ENCODE measurements around the gene KRT34. TPM values are rescaled to one million over a fixed set of nuclear protein-coding genes. Genes with fewer than 3 reads are reported as not detected.
"Not testable (repeated sequence)": the region's sequence is repeated elsewhere in the genome, so short reads cannot be mapped to it uniquely, and the experiment has no call there.

KRT34 gene
- total RNA-seq, 1 donor from 2014 or later: not detected

DNA sequence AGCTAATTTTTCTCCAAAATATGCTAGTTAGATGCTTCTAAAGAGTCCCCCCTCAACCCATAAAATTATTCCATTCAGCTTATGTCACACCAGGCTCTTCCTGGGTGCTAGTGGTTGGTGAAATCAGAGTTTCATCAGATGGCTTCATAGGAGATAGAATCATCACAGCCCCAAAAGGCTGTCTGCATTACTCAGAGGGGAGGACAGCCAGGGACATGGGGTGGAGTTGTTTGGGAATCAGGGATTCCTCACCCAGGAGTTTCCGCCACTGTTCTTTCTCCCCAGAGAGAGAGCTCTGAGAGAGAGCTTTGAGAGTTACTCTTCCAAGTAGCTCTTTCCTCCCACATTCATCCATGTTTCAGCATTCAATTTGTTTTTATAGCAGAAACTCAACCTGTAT, 288 bp upstream of the KRT34 start:
- ATAC-seq (ENCODE audit: low read depth) (no peak), DNase-seq (no peak)
- peaks cover 11% of the 10 kb centered on the region for H3K9me3 Mint-ChIP-seq
- ChIA-PET CTCF (no interaction called here), POLR2A (no interaction called here)
- H3K27me3 Mint-ChIP-seq: peaks cover 15% of the 10 kb centered on the region
- intact Hi-C loops (cut with micrococcal nuclease): no loop called here
- H3K4me3 Mint-ChIP-seq: no peak overlapping the region
- no peak overlapping the region for H3K27ac Mint-ChIP-seq
- TF ChIP-seq, protein P1, sequence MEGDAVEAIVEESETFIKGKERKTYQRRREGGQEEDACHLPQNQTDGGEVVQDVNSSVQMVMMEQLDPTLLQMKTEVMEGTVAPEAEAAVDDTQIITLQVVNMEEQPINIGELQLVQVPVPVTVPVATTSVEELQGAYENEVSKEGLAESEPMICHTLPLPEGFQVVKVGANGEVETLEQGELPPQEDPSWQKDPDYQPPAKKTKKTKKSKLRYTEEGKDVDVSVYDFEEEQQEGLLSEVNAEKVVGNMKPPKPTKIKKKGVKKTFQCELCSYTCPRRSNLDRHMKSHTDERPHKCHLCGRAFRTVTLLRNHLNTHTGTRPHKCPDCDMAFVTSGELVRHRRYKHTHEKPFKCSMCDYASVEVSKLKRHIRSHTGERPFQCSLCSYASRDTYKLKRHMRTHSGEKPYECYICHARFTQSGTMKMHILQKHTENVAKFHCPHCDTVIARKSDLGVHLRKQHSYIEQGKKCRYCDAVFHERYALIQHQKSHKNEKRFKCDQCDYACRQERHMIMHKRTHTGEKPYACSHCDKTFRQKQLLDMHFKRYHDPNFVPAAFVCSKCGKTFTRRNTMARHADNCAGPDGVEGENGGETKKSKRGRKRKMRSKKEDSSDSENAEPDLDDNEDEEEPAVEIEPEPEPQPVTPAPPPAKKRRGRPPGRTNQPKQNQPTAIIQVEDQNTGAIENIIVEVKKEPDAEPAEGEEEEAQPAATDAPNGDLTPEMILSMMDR (IDR thresholded peaks at IDR 0.05): no peak
- H3K36me3 Mint-ChIP-seq (ENCODE audit: low read depth): no peaks in the 10 kb centered on the region
- no peaks in the 10 kb centered on the region for H3K4me1 Mint-ChIP-seq

DNA sequence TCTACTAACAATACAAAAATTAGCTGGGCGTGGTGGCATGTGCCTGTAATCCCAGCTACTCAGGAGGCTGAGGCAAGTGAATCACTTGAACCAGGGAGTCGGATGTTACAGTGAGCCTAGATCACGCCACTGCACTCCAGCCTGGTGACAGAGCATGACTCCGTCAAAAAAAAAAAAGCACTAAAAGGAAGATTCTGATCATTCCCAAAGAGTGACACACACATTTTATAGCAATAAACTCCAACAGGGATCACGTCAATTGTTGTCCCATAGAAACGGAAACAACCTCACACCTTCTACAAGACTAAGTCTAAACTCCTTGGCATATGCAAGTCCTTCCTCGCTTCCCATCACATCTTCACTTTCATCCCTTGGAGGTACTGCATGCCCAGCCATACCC, 2.0 kb downstream of the KRT34 start:
- H3K27ac Mint-ChIP-seq, CTCF ChIA-PET: not testable (repeated sequence)

DNA sequence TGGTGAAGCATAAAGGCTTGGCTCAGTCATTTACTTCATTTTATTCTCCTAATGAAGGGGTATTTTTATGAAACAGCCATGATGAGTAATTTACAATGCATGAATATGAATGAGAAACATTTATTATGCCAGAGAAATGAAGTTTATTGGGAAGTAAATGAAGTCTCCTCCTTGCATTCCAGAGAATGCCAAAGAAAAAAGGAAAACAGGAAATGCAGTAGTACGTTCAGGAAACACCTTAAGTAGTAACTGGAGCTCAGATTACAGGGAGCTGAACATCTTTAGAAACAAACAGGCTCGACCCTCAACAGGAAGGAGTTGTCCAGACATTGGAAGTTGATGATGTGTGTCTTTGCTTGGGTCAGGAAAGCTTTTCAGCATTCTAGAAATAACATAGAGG, 4.6 kb downstream of the KRT34 start:
- intact Hi-C loops (cut with micrococcal nuclease): no loop called here
- Mint-ChIP-seq H3K36me3 (ENCODE audit: low read depth) (no peaks in the 10 kb centered on the region), H3K4me3 (no peak overlapping the region), H3K9me3 (peaks cover 4% of the 10 kb centered on the region), H3K27ac (no peak overlapping the region), H3K4me1 (no peaks in the 10 kb centered on the region), H3K27me3 (peaks cover 36% of the 10 kb centered on the region)
- no peak for ATAC-seq (ENCODE audit: low read depth)
- TF ChIP-seq, protein P1 (IDR thresholded peaks at IDR 0.05): no peak
- no peak for DNase-seq
- ChIA-PET POLR2A (no interaction called here), CTCF (no interaction called here)

More for the DNA sequence above, 2.0 kb downstream of the KRT34 start:
- H3K4me3 Mint-ChIP-seq; H3K9me3 Mint-ChIP-seq; DNase-seq; POLR2A ChIA-PET; H3K36me3 Mint-ChIP-seq (ENCODE audit: low read depth); H3K4me1 Mint-ChIP-seq; ATAC-seq (ENCODE audit: low read depth); intact Hi-C loops (cut with micrococcal nuclease): not testable (repeated sequence)
- peaks cover 26% of the 10 kb centered on the region for H3K27me3 Mint-ChIP-seq

DNA sequence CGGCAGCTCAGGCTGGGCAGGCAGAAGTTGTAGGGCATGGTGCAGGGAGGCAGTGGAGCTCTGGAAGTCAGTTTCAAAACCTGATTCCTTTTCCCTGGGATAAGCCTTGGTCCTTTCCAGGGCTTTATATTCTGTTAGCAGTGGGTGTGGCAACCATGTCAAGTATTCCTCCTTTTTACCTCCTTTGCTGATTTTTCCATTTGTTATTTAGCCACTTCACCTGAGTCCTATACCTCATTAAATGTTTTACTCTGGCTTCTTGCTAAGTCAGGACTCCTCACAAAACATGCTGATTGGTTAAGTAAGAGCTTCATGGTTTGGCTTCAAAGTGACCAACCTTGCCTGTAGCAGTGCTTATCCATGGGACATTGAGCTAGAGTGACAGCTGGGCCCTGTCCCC, 12.4 kb downstream of the KRT34 start, which contains the start of gene KRT33B:
Gene KRT33B, minus strand, starts transcription at position 101 of the 400 bp plus-strand sequence. Its CDS starts 63 bp downstream, at position 38.
- TF ChIP-seq, protein P1 (IDR thresholded peaks at IDR 0.05): no peak
- intact Hi-C loops (cut with micrococcal nuclease): no loop called here
- Mint-ChIP-seq H3K9me3 (peaks cover 4% of the 10 kb centered on the region), H3K4me1 (no peaks in the 10 kb centered on the region), H3K36me3 (ENCODE audit: low read depth) (no peaks in the 10 kb centered on the region), H3K27ac (no peak within 1 kb of the TSS), H3K27me3 (peaks cover 18% of the 10 kb centered on the region), H3K4me3 (no peak within 1 kb of the TSS)
- ChIA-PET CTCF (no interaction called here), POLR2A (no interaction called here)
- ATAC-seq (ENCODE audit: low read depth): no peak
- no peak for DNase-seq

DNA sequence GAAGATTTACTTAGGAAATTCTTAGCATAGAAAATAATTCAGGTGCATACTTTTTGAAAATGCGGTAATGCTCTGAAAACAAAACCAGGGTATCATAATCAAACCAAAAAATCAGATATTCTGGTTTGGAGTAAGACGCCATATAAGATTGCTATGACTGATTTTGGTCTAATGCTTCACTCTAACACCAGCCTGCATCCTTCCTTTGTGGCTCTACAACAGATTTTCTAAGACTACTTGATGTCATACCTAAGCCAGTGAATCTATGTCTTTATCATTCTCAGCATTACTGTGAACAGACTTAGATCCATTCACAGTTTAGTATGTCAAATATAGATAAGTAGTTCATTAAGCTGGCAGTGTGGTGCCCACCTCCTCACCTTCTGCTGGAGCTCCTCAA, 13.1 kb downstream of the KRT34 start:
- ChIA-PET POLR2A (no interaction called here), CTCF (no interaction called here)
- DNase-seq (no peak), ATAC-seq (ENCODE audit: low read depth) (no peak)
- no peaks in the 10 kb centered on the region for H3K36me3 Mint-ChIP-seq (ENCODE audit: low read depth)
- peaks cover 13% of the 10 kb centered on the region for H3K27me3 Mint-ChIP-seq
- no peak overlapping the region for H3K27ac Mint-ChIP-seq
- intact Hi-C loops (cut with micrococcal nuclease): no loop called here
- no peak overlapping the region for H3K4me3 Mint-ChIP-seq
- H3K9me3 Mint-ChIP-seq: no peaks in the 10 kb centered on the region
- TF ChIP-seq, protein P1 (IDR thresholded peaks at IDR 0.05): no peak
- H3K4me1 Mint-ChIP-seq: no peaks in the 10 kb centered on the region

DNA sequence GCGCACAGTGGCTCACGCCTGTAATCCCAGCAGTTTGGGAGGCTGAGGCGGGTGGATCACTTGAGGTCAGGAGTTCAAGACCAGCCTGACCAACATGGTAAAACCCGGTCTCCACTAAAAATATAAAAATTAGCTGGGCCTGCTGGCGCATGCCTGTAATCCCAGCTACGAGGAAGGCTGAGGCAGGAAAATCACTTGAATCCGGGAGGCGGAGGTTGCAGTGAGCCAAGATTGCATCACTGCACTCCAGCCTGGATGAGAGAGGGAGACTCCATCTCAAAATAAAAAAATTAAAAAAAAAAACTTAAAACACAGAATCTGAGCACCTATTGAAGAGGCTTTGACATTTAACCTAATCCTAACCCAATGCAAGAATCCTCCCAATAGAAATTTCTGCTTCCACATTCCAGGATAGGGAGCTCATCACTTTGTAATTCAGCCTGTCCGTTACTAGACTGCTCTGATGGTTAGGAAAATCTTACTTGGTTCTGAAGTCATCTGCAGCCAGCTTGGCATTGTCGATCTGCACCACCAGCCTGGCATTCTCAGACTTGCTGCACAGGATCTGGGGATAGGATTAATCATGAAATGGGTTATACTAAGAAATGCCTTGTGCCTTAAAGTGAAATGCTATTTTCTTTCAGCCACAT, 14.6 kb downstream of the KRT34 start:
- no peak overlapping the region for H3K4me3 Mint-ChIP-seq
- ATAC-seq (ENCODE audit: low read depth) (no peak), DNase-seq (no peak)
- H3K9me3 Mint-ChIP-seq: no peaks in the 10 kb centered on the region
- H3K27me3 Mint-ChIP-seq: peaks cover 4% of the 10 kb centered on the region
- POLR2A ChIA-PET: no interaction called here
- H3K27ac Mint-ChIP-seq: no peak overlapping the region
- H3K4me1 Mint-ChIP-seq: no peaks in the 10 kb centered on the region
- CTCF ChIA-PET: no interaction called here
- TF ChIP-seq, protein P1 (IDR thresholded peaks at IDR 0.05): no peak
- H3K36me3 Mint-ChIP-seq (ENCODE audit: low read depth): no peaks in the 10 kb centered on the region
- intact Hi-C loops (cut with micrococcal nuclease): no loop called here

All from activated B cell treated with CpG ODN at 0.5 μM for 24 hours (primary cell).